Upper lobe of left lung (tissue), 6 donors: ENCODE data around the gene ZNF652. TPM values are rescaled to one million over a fixed set of nuclear protein-coding genes. Genes with fewer than 3 reads are reported as not detected.

Source experiments
- ATAC-seq, 2 donors: fragments of 200-7000 bp; cut with Tn5 transposase; one replicate each; pipeline ENCODE4 v1.9.1; 2022; ENCODE audit warnings: mild to moderate bottlenecking in 2 of 2, moderate library complexity in 2 of 2; ENCODE audit not compliant: low FRiP score in 2 of 2
- DNase-seq, 2 donors: peaks; one replicate each; pipeline ENCODE4 v3.0.0-alpha.2; 2019 to 2020
- H3K27ac ChIP-seq, 4 donors: fragments of 200-600 bp; sonication (generic); one replicate each; pipeline ENCODE4 v1.5.1; 2016 to 2019
- H3K27me3 ChIP-seq, 4 donors: fragments of 200-600 bp; sonication (generic); one replicate each; pipeline ENCODE4 v1.5.1; 2017 to 2019
- H3K36me3 ChIP-seq, 4 donors: fragments of 200-600 bp; sonication (generic); one replicate each; pipeline ENCODE4 v1.5.1; 2016 to 2019
- H3K4me1 ChIP-seq, 4 donors: fragments of 200-600 bp; sonication (generic); one replicate each; pipeline ENCODE4 v1.5.1; 2018 to 2019
- H3K4me3 ChIP-seq, 4 donors: fragments of 200-600 bp; sonication (generic); one replicate each; pipeline ENCODE4 v1.5.1; 2017 to 2019; ENCODE audit warnings: mild to moderate bottlenecking in 2 of 4, moderate library complexity in 1 of 4
- H3K9me3 ChIP-seq, 4 donors: fragments of 200-600 bp; sonication (generic); one replicate each; pipeline ENCODE4 v1.5.1; 2018 to 2019
- EP300 ChIP-seq, 4 donors: sonication (generic); formaldehyde crosslinking; IDR thresholded peaks; one replicate each; pipeline ENCODE4 v1.5.1; 2017; ENCODE audit warnings: antibody characterized with exemption in 4 of 4, control low read depth in 2 of 4
- POLR2A ChIP-seq, 4 donors: fragments of 450-650 bp; IDR thresholded peaks; one replicate each; pipeline ENCODE4 v1.5.1; 2016 to 2017; ENCODE audit warnings: antibody characterized with exemption in 4 of 4, mild to moderate bottlenecking in 2 of 4
- POLR2AphosphoS5 ChIP-seq, 2 donors: sonication (generic); formaldehyde crosslinking; IDR thresholded peaks; one replicate each; pipeline ENCODE4 v1.5.1; 2017; ENCODE audit warnings: antibody characterized with exemption in 2 of 2
- WGBS, 2 donors: methylation state at CpG; one replicate each; pipeline ENCODE4 v1.1.5; 2017 to 2018; 5-methylcytosine and 5-hydroxymethylcytosine counted together
- total RNA-seq, 6 donors: library from RNA; depleted of rRNA in 4 of 6; stranded (reverse); fragments of >200 nt in 4 of 6; gene quantifications; one replicate each; pipeline versions ENCODE4 v1.1.0 to v1.2.1, GENCODE V29; 2016 to 2021
- TF ChIP-seq, protein P1 (sequence below), 6 experiments: fragments of 450-650 bp in 4 of 6; fragments of 200-600 bp in 2 of 6; sonication (generic) in 2 of 6; IDR thresholded peaks; one replicate each; pipeline ENCODE4 v1.5.1; 2016 to 2019; ENCODE audit warnings: antibody characterized with exemption in 6 of 6
- donor health status: DM: no; HTN: no; CAD: no; lungs with moderate emphysema.
- donor health status: DM: no; HTN: yes; CAD: no; lungs with severe emphysema.

Gene ZNF652
- total RNA-seq, 6 donors from 2014 or later = 29.4 to 69.4 (median 41.5) TPM

DNA sequence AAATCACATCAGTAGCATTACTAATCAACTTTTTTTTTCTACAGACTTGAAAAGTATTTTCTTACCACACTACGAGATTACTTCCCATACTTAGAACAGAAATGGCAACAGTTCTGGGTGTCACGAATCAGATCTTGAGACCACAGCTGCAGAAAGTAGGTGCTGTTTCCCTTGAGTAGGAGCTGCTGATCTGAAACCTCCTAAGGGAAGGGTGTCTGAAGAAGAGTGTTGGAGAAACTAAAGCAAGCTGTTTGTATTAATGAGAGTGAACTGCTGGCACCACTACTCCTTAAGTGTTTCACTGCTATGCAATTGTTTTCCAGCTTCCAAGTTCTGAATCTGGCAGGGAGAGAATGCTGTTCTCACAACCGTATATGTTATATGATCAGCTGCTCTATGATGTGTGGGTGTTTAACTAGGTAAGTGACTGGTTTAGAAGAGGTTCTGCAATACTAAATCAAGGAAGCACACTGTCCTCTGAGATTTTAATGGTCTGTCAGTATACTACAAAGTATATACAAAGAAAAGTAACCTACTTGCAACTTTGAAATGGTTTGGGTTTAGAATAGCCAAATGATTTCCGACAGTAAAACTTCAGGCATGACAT, 3.3 kb downstream of the ZNF652 start:
- 39 to 48% methylated on average over 4 of the region's 4 CpGs for WGBS, 2 donors
- H3K27ac ChIP-seq = peak overlapping the region in 3 of 4 donors; percentile 10 to 22 (median 11)
- H3K36me3 ChIP-seq = no peaks in the 10 kb centered on the region
- H3K27me3 ChIP-seq = no peaks in the 10 kb centered on the region
- H3K9me3 ChIP-seq = no peaks in the 10 kb centered on the region
- H3K4me3 ChIP-seq = no peak overlapping the region
- no peak for ATAC-seq
- no peak for TF ChIP-seq POLR2AphosphoS5 (IDR thresholded peaks at IDR 0.05)
- no peak for TF ChIP-seq EP300 (IDR thresholded peaks at IDR 0.05)
- TF ChIP-seq POLR2A (IDR thresholded peaks at IDR 0.05) = no peak
- TF ChIP-seq, protein P1, sequence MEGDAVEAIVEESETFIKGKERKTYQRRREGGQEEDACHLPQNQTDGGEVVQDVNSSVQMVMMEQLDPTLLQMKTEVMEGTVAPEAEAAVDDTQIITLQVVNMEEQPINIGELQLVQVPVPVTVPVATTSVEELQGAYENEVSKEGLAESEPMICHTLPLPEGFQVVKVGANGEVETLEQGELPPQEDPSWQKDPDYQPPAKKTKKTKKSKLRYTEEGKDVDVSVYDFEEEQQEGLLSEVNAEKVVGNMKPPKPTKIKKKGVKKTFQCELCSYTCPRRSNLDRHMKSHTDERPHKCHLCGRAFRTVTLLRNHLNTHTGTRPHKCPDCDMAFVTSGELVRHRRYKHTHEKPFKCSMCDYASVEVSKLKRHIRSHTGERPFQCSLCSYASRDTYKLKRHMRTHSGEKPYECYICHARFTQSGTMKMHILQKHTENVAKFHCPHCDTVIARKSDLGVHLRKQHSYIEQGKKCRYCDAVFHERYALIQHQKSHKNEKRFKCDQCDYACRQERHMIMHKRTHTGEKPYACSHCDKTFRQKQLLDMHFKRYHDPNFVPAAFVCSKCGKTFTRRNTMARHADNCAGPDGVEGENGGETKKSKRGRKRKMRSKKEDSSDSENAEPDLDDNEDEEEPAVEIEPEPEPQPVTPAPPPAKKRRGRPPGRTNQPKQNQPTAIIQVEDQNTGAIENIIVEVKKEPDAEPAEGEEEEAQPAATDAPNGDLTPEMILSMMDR (IDR thresholded peaks at IDR 0.05) = no peak
- no peak for DNase-seq
- peaks cover 33 to 47% (median 36%) of the 10 kb centered on the region in 4 donors for H3K4me1 ChIP-seq

DNA sequence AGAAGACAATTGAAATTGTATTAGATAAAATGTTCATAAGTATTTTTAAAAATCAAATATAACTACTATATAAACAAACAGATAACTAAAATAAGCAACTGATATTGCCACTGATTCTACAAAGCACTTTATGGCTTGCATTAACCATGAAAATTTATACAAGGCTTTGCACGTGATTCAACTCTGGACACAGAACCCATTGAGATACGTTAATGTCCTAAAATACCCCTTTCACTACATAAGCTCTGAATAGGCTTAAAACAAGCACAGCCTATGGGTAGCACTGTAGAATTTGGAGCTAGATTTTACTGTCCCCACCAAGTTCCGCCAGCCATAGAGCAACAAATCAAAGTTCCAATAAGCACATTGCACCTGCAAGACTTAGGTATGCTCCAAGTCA, 4.5 kb downstream of the ZNF652 start:
- no peak overlapping the region for H3K4me3 ChIP-seq
- WGBS, 2 donors = 60 to 73% methylated on average over 3 of the region's 3 CpGs
- no peaks in the 10 kb centered on the region for H3K9me3 ChIP-seq
- TF ChIP-seq, protein P1 (IDR thresholded peaks at IDR 0.05) = no peak
- no peak for TF ChIP-seq EP300 (IDR thresholded peaks at IDR 0.05)
- TF ChIP-seq POLR2A (IDR thresholded peaks at IDR 0.05) = no peak
- TF ChIP-seq POLR2AphosphoS5 (IDR thresholded peaks at IDR 0.05) = no peak
- H3K36me3 ChIP-seq = no peaks in the 10 kb centered on the region
- DNase-seq (no peak), ATAC-seq (no peak)
- H3K4me1 ChIP-seq = peaks cover 33 to 48% (median 36%) of the 10 kb centered on the region in 4 donors
- no peaks in the 10 kb centered on the region for H3K27me3 ChIP-seq
- peak overlapping the region in 1 of 4 donors; percentile 1 for H3K27ac ChIP-seq

DNA sequence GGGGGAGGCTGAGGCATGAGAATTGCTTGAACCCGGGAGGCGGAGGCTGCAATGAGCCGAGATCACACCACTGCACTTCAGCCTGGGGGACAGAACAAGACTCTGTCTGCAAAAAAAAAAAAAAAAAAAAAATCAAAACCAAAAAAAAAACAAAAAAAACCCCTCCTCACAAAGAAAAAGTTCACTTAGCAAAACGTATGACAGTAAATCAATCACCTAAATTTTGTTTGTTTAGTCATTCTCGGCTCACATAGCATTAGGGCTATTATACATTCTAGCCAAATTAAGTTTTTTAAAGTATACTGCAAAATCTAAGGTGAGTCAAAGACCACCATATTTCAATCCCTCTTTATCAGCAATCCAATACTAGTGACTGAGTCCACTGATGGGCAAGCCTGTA, 5.7 kb downstream of the ZNF652 start:
- ATAC-seq = no peak
- TF ChIP-seq POLR2A (IDR thresholded peaks at IDR 0.05) (no peak), POLR2AphosphoS5 (IDR thresholded peaks at IDR 0.05) (no peak), EP300 (IDR thresholded peaks at IDR 0.05) (no peak)
- TF ChIP-seq, protein P1 (IDR thresholded peaks at IDR 0.05) = no peak
- Histone ChIP-seq H3K27me3 (no peaks in the 10 kb centered on the region), H3K36me3 (no peaks in the 10 kb centered on the region), H3K4me1 (peaks cover 32 to 48% (median 35%) of the 10 kb centered on the region in 4 donors), H3K4me3 (no peak overlapping the region), H3K27ac (no peak overlapping the region), H3K9me3 (no peaks in the 10 kb centered on the region)
- no peak for DNase-seq
- WGBS, 2 donors = 86 to 91% methylated on average over 5 of the region's 5 CpGs

DNA sequence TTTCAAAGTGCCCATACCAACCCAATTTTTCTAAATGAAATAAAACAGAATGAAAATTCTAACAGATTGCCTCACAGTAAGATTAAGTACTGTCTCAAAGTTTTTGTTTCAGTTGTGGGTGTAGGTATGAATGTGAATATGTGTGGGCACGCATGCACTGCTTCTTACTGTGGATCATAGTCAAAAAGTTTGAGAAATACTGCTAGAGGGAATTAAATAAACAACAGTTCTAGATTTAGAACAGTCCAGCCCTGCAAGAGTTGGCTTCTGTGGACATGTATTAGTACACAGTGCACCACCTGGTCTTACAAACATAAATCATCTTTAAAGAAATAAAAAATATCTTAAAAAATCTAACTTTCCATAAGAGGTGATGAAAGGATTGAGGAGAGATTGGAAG, 8.4 kb downstream of the ZNF652 start:
- no peak for ATAC-seq
- H3K27me3 ChIP-seq = no peaks in the 10 kb centered on the region
- DNase-seq = no peak
- peaks cover 10 to 25% (median 13%) of the 10 kb centered on the region in 4 donors for H3K4me1 ChIP-seq
- H3K4me3 ChIP-seq = no peak overlapping the region
- TF ChIP-seq EP300 (IDR thresholded peaks at IDR 0.05) (no peak), POLR2AphosphoS5 (IDR thresholded peaks at IDR 0.05) (no peak), POLR2A (IDR thresholded peaks at IDR 0.05) (no peak)
- TF ChIP-seq, protein P1 (IDR thresholded peaks at IDR 0.05) = no peak
- WGBS, 2 donors = 37 to 43% methylated on average over 1 of the region's 1 CpG
- no peaks in the 10 kb centered on the region for H3K9me3 ChIP-seq
- H3K36me3 ChIP-seq = no peaks in the 10 kb centered on the region
- no peak overlapping the region for H3K27ac ChIP-seq

DNA sequence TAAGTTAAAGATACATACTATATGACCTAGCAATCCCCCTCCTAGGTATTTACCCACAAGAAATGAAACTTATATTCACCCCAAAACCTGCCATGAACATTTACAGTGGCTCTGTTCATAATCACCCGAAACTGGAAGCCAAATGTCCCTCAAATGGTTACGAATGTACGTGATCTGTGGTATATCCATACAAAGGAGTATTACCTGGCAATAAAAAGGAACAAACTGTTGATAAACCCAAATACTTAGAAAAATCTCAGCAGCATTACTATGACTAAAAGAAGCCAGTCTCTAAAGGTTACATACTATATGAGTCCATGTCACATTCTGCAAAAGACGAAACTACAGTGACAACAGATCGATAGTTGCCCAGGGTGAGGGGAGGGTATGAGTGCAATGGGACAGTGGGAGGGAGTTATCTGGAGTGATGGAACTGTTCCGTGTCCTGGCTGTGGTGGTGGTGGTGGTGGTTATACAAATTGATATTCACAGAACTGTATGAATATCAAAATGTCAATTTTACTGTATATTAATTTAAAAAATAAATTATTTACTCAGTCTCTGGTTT, 9.4 kb downstream of the ZNF652 start:
- Histone ChIP-seq H3K4me1 (peaks cover 3 to 15% (median 9%) of the 10 kb centered on the region in 4 donors), H3K9me3 (no peaks in the 10 kb centered on the region), H3K27ac (no peak overlapping the region), H3K4me3 (no peak overlapping the region), H3K27me3 (no peaks in the 10 kb centered on the region), H3K36me3 (no peaks in the 10 kb centered on the region)
- 92 to 96% methylated on average over 6 of the region's 6 CpGs for WGBS, 2 donors
- DNase-seq (no peak), ATAC-seq (no peak)
- TF ChIP-seq POLR2A (IDR thresholded peaks at IDR 0.05) (no peak), EP300 (IDR thresholded peaks at IDR 0.05) (no peak), POLR2AphosphoS5 (IDR thresholded peaks at IDR 0.05) (no peak)
- TF ChIP-seq, protein P1 (IDR thresholded peaks at IDR 0.05) = no peak
